ENCODE measurements around the gene CDH4.

The CDH4 gene

DNA sequence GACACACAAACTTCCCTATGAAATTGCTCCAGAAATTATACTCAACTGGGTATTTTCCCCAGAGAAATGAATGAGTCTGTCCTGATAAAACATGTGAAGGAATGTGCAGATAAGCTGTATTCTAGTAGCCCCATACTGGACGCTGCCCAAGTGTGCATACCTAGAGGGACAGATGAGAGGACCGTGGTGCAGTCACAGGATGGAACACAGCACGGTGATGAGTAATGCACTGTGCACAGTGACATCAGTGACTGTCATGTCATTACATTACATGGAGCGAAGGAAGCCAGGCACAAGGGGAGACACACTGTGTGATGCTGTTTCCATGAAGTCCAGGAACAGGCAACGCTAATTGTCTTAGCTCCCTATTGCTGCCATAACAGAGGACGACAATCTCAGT, 155.5 kb downstream of the CDH4 start:
- Histone ChIP-seq H3K27me3 (ENCODE audit: insufficient read depth, poor library complexity, severe bottlenecking) (no peaks in the 10 kb centered on the region), H3K4me3 (replicated peaks; ENCODE audit: insufficient read depth, low read length) (no peak overlapping the region), H3K27ac (replicated peaks) (no peak overlapping the region)
- no peak for DNase-seq (ENCODE audit: low read depth in 1 of 2, low spot score in 1 of 2)
- no peak for TF ChIP-seq POLR2AphosphoS5 (IDR thresholded peaks at IDR 0.05; ENCODE audit: low read depth)
- TF ChIP-seq, protein P1, sequence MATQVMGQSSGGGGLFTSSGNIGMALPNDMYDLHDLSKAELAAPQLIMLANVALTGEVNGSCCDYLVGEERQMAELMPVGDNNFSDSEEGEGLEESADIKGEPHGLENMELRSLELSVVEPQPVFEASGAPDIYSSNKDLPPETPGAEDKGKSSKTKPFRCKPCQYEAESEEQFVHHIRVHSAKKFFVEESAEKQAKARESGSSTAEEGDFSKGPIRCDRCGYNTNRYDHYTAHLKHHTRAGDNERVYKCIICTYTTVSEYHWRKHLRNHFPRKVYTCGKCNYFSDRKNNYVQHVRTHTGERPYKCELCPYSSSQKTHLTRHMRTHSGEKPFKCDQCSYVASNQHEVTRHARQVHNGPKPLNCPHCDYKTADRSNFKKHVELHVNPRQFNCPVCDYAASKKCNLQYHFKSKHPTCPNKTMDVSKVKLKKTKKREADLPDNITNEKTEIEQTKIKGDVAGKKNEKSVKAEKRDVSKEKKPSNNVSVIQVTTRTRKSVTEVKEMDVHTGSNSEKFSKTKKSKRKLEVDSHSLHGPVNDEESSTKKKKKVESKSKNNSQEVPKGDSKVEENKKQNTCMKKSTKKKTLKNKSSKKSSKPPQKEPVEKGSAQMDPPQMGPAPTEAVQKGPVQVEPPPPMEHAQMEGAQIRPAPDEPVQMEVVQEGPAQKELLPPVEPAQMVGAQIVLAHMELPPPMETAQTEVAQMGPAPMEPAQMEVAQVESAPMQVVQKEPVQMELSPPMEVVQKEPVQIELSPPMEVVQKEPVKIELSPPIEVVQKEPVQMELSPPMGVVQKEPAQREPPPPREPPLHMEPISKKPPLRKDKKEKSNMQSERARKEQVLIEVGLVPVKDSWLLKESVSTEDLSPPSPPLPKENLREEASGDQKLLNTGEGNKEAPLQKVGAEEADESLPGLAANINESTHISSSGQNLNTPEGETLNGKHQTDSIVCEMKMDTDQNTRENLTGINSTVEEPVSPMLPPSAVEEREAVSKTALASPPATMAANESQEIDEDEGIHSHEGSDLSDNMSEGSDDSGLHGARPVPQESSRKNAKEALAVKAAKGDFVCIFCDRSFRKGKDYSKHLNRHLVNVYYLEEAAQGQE (IDR thresholded peaks at IDR 0.05; ENCODE audit: insufficient replicate concordance, low read depth): no peak
- no peak for TF ChIP-seq GABPA (IDR thresholded peaks at IDR 0.05; ENCODE audit: low read depth)
- TF ChIP-seq, protein P2, sequence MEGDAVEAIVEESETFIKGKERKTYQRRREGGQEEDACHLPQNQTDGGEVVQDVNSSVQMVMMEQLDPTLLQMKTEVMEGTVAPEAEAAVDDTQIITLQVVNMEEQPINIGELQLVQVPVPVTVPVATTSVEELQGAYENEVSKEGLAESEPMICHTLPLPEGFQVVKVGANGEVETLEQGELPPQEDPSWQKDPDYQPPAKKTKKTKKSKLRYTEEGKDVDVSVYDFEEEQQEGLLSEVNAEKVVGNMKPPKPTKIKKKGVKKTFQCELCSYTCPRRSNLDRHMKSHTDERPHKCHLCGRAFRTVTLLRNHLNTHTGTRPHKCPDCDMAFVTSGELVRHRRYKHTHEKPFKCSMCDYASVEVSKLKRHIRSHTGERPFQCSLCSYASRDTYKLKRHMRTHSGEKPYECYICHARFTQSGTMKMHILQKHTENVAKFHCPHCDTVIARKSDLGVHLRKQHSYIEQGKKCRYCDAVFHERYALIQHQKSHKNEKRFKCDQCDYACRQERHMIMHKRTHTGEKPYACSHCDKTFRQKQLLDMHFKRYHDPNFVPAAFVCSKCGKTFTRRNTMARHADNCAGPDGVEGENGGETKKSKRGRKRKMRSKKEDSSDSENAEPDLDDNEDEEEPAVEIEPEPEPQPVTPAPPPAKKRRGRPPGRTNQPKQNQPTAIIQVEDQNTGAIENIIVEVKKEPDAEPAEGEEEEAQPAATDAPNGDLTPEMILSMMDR (IDR thresholded peaks at IDR 0.05; ENCODE audit: insufficient read depth, low read length): no peak
- TF ChIP-seq SPI1 (IDR thresholded peaks at IDR 0.05; ENCODE audit: borderline replicate concordance, low read depth): no peak

DNA sequence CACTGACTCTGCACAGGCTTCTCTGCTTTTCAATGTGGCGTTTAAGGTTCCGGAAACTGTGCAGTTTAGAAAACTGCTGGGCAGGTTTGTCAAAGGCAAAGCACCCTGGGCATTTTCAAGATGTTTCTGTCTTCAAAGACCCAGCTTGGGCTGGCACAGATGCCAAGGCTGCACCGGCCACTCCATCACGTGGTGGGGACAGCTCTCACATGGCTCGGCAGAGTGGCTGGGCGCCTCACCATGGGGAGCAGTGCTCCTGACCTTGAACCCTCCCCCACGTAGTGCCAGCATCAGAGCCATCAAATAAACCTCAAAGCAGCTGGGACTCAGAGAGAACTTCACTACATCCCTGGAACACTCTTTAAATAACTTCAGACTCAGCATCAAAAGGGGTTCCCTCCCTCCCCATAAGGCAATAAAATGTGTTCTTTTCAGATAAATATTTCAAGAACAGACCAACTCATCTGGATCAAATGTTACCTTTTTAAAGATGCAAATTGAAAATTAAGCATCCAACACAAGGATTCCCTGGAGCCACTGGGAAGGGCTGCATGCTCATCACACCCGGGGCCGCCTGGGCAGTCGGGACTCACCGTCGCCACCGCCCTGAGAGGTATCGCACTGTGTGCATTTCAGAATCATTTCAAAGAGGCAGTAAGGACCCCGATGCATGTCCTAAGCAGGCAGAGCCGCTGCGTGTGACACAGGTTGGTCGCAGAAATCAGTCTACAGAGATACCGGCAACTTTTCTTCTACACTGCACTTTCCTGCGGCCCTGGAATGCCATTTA, 157.1 kb downstream of the CDH4 start:
- DNase-seq (ENCODE audit: low read depth in 1 of 2, low spot score in 1 of 2): no peak
- Histone ChIP-seq H3K4me3 (replicated peaks; ENCODE audit: insufficient read depth, low read length) (no peak overlapping the region), H3K27me3 (ENCODE audit: insufficient read depth, poor library complexity, severe bottlenecking) (no peaks in the 10 kb centered on the region), H3K27ac (replicated peaks) (no peak overlapping the region)
- TF ChIP-seq SPI1 (IDR thresholded peaks at IDR 0.05; ENCODE audit: borderline replicate concordance, low read depth): no peak
- TF ChIP-seq, protein P2 (IDR thresholded peaks at IDR 0.05; ENCODE audit: insufficient read depth, low read length): no peak
- TF ChIP-seq GABPA (IDR thresholded peaks at IDR 0.05; ENCODE audit: low read depth): no peak
- no peak for TF ChIP-seq POLR2AphosphoS5 (IDR thresholded peaks at IDR 0.05; ENCODE audit: low read depth)
- TF ChIP-seq, protein P1 (IDR thresholded peaks at IDR 0.05; ENCODE audit: insufficient replicate concordance, low read depth): no peak

DNA sequence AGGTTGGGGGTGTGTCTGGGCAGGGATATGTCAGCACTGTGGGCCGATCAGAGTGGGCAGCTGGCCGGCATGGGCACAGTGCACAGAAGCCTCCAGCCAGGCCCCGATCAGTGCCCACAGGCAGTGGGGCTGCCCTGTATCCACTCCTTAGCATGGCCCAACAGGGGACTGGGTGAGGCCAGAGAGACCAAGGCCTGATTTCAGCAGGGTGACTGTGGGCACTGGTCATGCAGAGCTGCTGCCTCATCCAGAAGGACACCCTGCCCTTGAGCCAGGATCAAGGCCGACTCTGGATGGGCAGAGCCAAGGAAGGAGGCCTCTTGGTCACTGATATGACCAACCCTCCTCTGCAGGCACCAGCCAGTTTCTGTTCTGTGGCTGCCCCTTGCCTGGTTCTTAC, 159.7 kb downstream of the CDH4 start:
- TF ChIP-seq GABPA (IDR thresholded peaks at IDR 0.05; ENCODE audit: low read depth) (no peak), POLR2AphosphoS5 (IDR thresholded peaks at IDR 0.05; ENCODE audit: low read depth) (no peak), SPI1 (IDR thresholded peaks at IDR 0.05; ENCODE audit: borderline replicate concordance, low read depth) (no peak)
- TF ChIP-seq, protein P1 (IDR thresholded peaks at IDR 0.05; ENCODE audit: insufficient replicate concordance, low read depth): no peak
- TF ChIP-seq, protein P2 (IDR thresholded peaks at IDR 0.05; ENCODE audit: insufficient read depth, low read length): no peak
- Histone ChIP-seq H3K4me3 (replicated peaks; ENCODE audit: insufficient read depth, low read length) (no peak overlapping the region), H3K27ac (replicated peaks) (no peak overlapping the region), H3K27me3 (ENCODE audit: insufficient read depth, poor library complexity, severe bottlenecking) (no peaks in the 10 kb centered on the region)
- DNase-seq (ENCODE audit: low read depth in 1 of 2, low spot score in 1 of 2): no peak
